Activated T-helper 1 cell treated with Interleukin-2 at 50 U/mL for 16 hours (primary cell): ENCODE results near the gene PDE8B.

Source experiments
- DNase-seq: peaks from one replicate; pipeline ENCODE4 v3.0.0-alpha.2; 2020; ENCODE audit warnings: low read depth

The PDE8B gene

DNA sequence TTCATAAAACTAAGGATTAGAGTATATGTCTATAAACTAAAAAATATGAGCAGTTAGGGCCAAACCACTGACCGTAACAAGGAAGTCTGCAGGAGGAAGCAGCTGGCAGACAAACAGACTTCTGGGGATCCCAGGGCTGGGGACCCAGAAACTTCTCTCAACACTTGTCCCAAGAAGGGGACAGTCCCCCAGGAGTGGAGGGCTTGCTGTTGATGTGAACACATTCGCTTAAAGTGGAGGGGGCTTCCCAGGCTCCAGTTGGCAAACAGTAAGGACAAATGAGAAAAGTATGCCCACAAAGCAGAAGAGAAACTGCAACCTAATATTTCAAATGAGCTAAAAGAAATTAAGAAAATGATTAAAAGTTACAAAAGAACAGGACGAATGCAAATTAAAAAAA, 83.7 kb downstream of the PDE8B start:
- DNase-seq = no peak

DNA sequence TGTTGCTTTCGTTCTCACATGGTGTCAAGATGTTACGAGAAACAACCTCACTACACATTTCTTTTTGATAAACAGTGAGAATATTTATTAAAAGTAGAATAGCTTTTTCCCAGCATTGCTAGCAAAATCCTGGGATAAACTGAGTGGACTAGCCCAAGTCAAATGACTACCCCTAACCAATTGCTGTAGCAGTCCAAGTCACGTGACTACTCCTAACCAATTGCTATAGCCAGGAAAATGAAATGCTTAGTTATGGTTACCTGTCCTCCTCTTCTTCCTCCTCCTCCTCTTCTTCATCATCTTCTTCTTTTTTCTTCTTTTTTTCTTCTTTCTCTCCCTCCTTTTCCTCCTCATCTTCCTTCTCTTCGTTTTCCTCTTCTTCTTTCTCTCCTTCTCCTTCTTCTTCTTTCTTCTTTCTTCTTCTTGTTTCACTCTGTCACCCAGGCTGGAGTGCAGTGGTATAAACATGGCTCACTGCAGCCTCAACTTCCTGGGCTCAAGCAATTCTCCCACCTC, 85.4 kb downstream of the PDE8B start:
- DNase-seq = no peak

DNA sequence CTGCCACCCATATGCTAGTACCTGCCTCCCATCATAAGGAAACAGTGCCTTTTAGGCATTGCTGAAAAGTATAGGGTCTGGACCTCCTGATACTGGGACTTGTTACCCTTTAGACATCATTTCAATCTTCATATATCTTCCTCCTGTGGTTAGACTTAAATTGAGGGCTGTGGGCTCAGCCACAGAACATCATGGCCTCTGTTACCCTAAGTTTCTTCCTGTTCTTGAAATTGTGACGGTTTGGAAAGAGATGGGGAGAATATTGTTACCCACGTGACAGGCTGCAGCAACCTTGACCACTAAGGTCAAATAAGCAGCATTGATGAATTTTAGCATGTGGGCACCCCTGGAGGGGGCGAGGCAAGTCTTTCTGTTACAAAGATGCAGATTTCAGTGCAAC, 87.7 kb downstream of the PDE8B start:
- no peak for DNase-seq

DNA sequence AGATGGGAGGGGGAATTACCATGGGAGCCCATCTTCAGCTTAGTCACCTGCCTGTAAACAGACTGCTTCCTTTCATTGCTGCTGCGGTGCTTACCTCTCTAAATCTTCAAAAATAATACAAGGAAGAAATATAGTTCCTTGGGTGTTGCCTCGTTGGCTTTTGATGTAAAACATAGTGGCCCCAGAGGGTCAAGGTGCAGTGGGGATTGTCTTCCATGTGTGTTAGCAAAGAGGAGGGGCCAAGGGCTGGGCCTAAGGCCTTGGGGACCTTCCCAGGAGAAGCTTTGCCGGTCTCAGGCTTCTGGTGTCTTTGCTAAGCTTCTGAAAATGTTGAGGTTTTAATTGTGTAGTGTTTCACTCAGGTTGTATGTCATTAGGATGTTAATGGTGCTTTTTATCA, 90.0 kb downstream of the PDE8B start:
- no peak for DNase-seq

DNA sequence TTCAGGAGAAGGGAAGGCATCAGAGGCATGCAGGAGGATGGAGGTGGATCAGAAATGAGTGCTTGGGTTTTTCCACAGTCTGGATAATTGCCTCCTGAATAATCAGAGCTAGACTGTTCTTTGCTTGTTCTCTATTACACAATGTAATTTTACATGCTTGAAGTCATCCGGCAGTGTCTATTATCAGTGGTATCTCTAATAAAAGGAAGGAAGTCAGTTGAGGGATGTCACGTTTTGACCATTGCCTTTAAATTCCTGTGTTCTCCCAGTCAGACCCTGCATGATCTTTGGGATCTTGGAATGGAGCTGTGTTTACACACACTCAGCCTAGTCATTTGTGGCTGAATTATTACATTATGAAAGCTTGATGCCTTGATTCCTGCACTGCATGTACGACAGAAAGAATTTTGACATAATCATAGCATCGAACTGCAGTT, 91.0 kb downstream of the PDE8B start:
- DNase-seq = no peak

DNA sequence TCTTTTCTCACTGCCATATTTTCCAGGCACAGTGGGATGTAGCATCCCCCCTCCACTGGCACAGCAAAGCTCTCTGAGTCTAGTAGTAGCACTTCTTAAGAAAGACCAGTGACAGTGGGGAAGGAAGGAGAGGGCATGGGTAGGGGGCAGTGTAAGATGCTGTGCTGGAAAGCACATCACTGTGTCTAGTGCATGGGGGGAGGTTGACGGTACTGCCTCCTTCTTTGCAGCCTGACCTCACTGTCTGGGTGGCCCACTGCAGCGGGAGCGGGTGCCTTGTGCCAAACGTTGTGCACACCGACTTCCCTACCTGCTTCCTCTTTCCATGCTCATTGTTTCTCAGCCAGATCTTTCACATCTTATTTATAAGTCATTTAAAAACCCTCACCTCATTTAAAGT, 91.8 kb downstream of the PDE8B start:
- DNase-seq = no peak

- DNase-seq = no peak
Observed at GRCh38 chr5:77302653-77303052, 92.2 kb downstream of the PDE8B start.

GRCh38 chr5:77304388-77304787, 93.9 kb downstream of the PDE8B start:
- DNase-seq = no peak

GRCh38 chr5:77305222-77305846, 94.9 kb downstream of the PDE8B start:
- DNase-seq = no peak

GRCh38 chr5:77305956-77306355, 95.5 kb downstream of the PDE8B start:
- no peak for DNase-seq

DNA sequence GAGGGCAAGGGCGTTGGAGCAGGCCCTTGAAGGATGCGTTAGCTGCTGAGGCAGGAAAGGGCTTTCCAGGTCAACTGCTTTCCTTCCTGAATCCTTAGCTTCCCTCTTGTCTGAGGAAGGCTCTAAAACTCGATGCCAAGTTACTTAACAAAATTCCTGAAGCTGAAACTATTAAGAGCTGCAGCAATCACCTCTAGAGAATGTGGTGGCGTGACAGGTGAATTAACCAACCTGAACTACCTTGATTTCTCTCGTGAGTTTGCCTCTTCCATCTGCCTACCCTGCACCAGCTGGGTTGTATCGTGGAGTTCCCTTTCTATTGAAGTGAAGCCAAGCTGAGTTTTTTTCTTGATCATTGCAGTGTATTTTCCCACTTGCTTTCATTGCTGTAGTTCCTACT, 96.1 kb downstream of the PDE8B start:
- no peak for DNase-seq

DNA sequence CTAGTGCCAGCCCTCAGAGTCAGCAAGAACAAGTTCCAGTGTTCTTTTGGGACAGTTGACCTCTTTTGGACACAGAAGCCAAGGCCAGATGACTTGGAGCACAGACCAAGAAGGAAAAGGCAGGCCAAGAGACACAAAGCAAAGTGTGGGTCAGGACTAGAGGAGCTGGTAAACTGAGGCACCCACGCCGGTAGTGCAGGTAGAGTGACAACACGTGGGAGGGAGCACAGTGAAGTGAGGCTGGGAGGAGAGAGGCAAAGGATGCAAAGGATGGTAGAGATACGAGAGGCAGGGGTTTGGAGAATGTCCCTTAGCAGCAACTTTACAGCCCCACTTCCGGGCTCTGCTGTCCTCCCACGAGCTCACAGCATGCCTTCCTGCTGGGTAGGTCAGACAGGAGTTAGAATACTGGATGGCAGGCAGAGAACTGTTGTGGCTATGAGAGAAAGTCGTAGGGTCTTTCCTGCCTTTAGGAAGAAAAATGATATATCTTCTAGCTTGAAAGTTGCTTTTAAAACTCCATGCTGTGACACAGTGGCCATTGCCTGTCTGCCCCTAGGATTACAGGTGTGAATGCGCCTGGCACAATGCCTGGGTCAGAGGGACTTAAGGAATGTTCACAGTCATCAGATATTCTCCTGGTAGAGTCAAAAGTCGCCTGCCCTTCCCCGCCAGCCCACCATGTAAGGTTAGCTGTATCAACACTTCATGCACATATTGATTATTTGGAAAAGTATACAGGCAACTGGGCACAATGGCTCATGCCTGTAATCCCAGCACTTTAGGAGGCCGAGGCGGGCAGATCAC, 97.9 kb downstream of the PDE8B start:
- no peak for DNase-seq

GRCh38 chr5:77309140-77309539, 98.7 kb downstream of the PDE8B start:
- no peak for DNase-seq

DNA sequence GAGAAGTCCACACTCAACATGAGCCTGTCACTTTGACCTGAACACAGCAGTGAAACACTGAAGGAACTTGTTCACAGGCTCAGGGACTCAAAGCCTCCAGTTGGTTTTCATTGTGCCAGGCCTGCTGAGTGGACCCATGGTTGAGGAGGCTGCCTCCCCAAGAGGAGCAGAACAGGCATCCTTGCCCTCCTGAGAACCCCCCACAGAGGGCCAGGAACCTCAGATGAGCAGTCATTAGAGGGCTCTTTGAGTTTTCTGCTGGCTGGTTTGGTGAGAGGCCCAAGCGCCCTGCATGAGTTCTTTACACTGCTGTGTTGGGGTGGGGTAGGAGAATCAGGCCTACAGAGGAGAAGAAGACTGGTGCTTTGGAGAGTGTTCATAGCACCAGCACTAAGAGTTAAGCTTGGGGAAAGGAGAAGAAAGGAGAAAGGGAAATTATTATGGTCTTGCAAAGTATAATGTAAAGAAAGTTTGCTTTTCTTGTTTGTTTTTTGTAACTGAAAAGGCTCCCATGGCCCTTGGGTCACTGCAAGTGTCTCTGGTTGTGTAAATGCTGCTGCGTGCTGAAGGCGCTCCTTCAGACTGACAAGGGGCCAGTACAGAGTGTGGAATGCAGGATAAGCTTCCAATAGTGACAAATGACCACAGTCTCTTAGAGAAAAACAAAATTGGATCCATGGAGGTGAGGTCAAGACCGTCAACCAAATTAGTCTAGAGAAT, 100.2 kb downstream of the PDE8B start:
- DNase-seq = no peak

DNA sequence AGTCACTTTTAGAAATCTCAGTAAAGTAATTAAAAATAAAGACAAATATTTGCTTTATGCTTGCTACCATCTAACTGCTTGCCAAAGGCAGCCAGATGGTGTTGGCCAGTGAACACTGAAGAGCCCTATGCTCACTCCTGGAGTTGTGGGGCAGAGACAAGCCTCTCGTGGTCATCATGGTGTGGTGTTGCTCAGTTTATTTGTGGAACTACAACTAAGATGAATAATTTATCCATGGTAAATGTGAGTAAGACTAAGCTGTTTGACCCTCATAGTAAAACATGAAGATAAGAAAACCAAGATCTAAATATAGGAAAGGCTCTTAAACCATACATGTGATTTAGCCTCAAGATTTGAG, 100.7 kb downstream of the PDE8B start:
- no peak for DNase-seq

- no peak for DNase-seq
Observed at GRCh38 chr5:77312413-77312812, 101.9 kb downstream of the PDE8B start.

- DNase-seq = no peak
Observed at GRCh38 chr5:77316871-77317661, 106.6 kb downstream of the PDE8B start.

GRCh38 chr5:77318060-77318459, 107.6 kb downstream of the PDE8B start:
- no peak for DNase-seq

- DNase-seq = no peak
Observed at GRCh38 chr5:77319117-77319804, 108.8 kb downstream of the PDE8B start.

- no peak for DNase-seq
Observed at GRCh38 chr5:77321793-77322394, 111.4 kb downstream of the PDE8B start.

- no peak for DNase-seq
Observed at GRCh38 chr5:77322406-77322805, 111.9 kb downstream of the PDE8B start.
